ENCODE results near the gene RAB31.

- TF ChIP-seq POLR2A (IDR thresholded peaks at IDR 0.05) (no peak), CTCF (IDR thresholded peaks at IDR 0.05) (no peak)
These were observed 168.2 kb downstream of the RAB31 start for GRCh38 chr18:9876212-9876866.

Data from uterus (tissue), 2 donors.